GM23248 (cell line): ENCODE measurements around the gene LSM14B.

ENCODE experiments used
- EZH2 ChIP-seq: fragments of 200-600 bp; sonication (generic); IDR thresholded peaks from 2 replicates; pipeline ENCODE4 v1.6.1; 2018; ENCODE audit warnings: antibody characterized with exemption, mild to moderate bottlenecking; ENCODE audit not compliant: insufficient read depth, poor library complexity, severe bottlenecking
- EZH2phosphoT487 ChIP-seq: fragments of 200-600 bp; sonication (generic); IDR thresholded peaks from 2 replicates; pipeline ENCODE4 v1.6.1; 2018; ENCODE audit warnings: antibody characterized with exemption, moderate library complexity, mild to moderate bottlenecking, low read depth; ENCODE audit not compliant: insufficient read depth

DNA sequence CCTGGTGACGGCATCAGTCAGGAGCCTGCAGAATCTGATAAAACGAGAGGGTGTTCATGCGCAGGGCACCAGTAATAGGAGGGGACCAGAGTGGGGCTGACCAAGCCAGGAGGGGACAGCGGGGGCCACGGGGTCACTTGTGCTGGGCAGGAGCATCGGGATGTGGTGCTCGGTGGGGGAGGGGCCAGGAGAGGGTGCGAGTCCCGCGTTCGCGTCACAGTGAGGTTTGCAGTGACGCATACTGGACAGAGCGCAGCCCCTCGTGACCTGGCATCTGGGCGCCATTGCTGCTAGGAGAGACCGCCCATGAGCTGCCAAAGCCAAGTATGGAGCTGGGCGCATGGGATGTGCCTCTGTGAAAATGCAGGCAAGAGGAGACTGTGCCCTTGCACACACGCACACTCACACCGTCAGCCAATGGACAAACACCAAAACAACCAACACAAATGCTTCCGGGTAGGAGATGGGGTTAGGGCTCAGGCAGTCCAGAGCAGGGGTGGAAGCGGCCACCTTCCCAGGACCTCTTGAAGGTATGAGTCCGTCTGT is 46.7 kb downstream of the LSM14B start:
- TF ChIP-seq EZH2, result no peak
- TF ChIP-seq EZH2phosphoT487, result no peak
